Mononuclear cell (primary cell): ENCODE data around the gene CALCA. TPM values are rescaled to one million over a fixed set of nuclear protein-coding genes. Genes with fewer than 3 reads are reported as not detected.
"Not testable (repeated sequence)": the region's sequence is repeated elsewhere in the genome, so short reads cannot be mapped to it uniquely, and the experiment has no call there.

Experiments used
- H3K27me3 ChIP-seq: 2 replicates; pipeline ENCODE4 v1.6.0; 2011; ENCODE audit warnings: low read length, control low read depth; ENCODE audit not compliant: insufficient read depth
- H3K4me1 ChIP-seq: 2 replicates; pipeline ENCODE4 v1.5.1; 2011; ENCODE audit warnings: mild to moderate bottlenecking, low read length, control low read depth; ENCODE audit not compliant: insufficient read depth
- H3K4me3 ChIP-seq: 2 replicates; pipeline ENCODE4 v1.5.1; 2011; ENCODE audit warnings: mild to moderate bottlenecking, low read length, moderate library complexity
- H3K9me3 ChIP-seq: 2 replicates; pipeline ENCODE4 v1.5.1; 2011; ENCODE audit warnings: low read depth, mild to moderate bottlenecking, control low read depth, low read length
- total RNA-seq: library from RNA; depleted of rRNA; stranded (reverse); fragments of >200 nt; gene quantifications from one replicate; pipeline ENCODE4 v1.2.3, GENCODE V29; 2012

The CALCA gene
- total RNA-seq = not detected

GRCh38 chr11:14971865-14972580 lies at the start of gene CALCA:
Gene CALCA, minus strand, starts transcription at chr11:14972351. Its CDS starts 1,159 bp downstream, at chr11:14971192.
- H3K4me3 ChIP-seq = no peak within 1 kb of the TSS
- H3K27me3 ChIP-seq = peaks cover 83% of the 10 kb centered on the region
- H3K4me1 ChIP-seq = peaks cover 26% of the 10 kb centered on the region
- no peaks in the 10 kb centered on the region for H3K9me3 ChIP-seq

GRCh38 chr11:15016200-15016599 lies 44.0 kb upstream of the CALCA start:
- Histone ChIP-seq H3K9me3 (no peaks in the 10 kb centered on the region), H3K4me3 (no peak overlapping the region), H3K27me3 (peaks cover 7% of the 10 kb centered on the region), H3K4me1 (no peaks in the 10 kb centered on the region)

- H3K27me3 ChIP-seq = peaks cover 12% of the 10 kb centered on the region
- no peaks in the 10 kb centered on the region for H3K9me3 ChIP-seq
- no peaks in the 10 kb centered on the region for H3K4me1 ChIP-seq
- H3K4me3 ChIP-seq = no peak overlapping the region
These were observed 39.7 kb upstream of the CALCA start for GRCh38 chr11:15011776-15012345.

GRCh38 chr11:15010865-15011264 lies 38.7 kb upstream of the CALCA start:
- H3K4me3 ChIP-seq = no peak overlapping the region

GRCh38 chr11:15006139-15006759 lies 34.1 kb upstream of the CALCA start:
- H3K4me3 ChIP-seq = no peak overlapping the region
- H3K4me1 ChIP-seq = no peaks in the 10 kb centered on the region
- no peaks in the 10 kb centered on the region for H3K9me3 ChIP-seq
- peaks cover 20% of the 10 kb centered on the region for H3K27me3 ChIP-seq

More at GRCh38 chr11:15010865-15011264, 38.7 kb upstream of the CALCA start:
- no peaks in the 10 kb centered on the region for H3K4me1 ChIP-seq
- peaks cover 12% of the 10 kb centered on the region for H3K27me3 ChIP-seq
- no peaks in the 10 kb centered on the region for H3K9me3 ChIP-seq

GRCh38 chr11:14988133-14988532 lies 16.0 kb upstream of the CALCA start:
- H3K4me1 ChIP-seq, H3K27me3 ChIP-seq, H3K9me3 ChIP-seq, H3K4me3 ChIP-seq: not testable (repeated sequence)

GRCh38 chr11:14981507-14981906 lies 9.4 kb upstream of the CALCA start:
- Histone ChIP-seq H3K9me3 (no peaks in the 10 kb centered on the region), H3K4me1 (no peaks in the 10 kb centered on the region), H3K27me3 (peaks cover 14% of the 10 kb centered on the region), H3K4me3 (no peak overlapping the region)

GRCh38 chr11:14980854-14981253 lies 8.7 kb upstream of the CALCA start:
- H3K9me3 ChIP-seq = no peaks in the 10 kb centered on the region
- H3K4me3 ChIP-seq = no peak overlapping the region
- no peaks in the 10 kb centered on the region for H3K4me1 ChIP-seq
- H3K27me3 ChIP-seq = peaks cover 20% of the 10 kb centered on the region

GRCh38 chr11:14977101-14977880 lies 5.1 kb upstream of the CALCA start:
- Histone ChIP-seq H3K27me3 (peaks cover 54% of the 10 kb centered on the region), H3K4me1 (peaks cover 26% of the 10 kb centered on the region), H3K9me3 (no peaks in the 10 kb centered on the region), H3K4me3 (no peak overlapping the region)

- no peak overlapping the region for H3K4me3 ChIP-seq
- H3K9me3 ChIP-seq = no peaks in the 10 kb centered on the region
- H3K4me1 ChIP-seq = peaks cover 26% of the 10 kb centered on the region
- H3K27me3 ChIP-seq = peaks cover 71% of the 10 kb centered on the region
These were observed 3.1 kb upstream of the CALCA start for GRCh38 chr11:14975252-14975587.

GRCh38 chr11:14974515-14975251 lies 2.5 kb upstream of the CALCA start:
- peaks cover 76% of the 10 kb centered on the region for H3K27me3 ChIP-seq
- no peak overlapping the region for H3K4me3 ChIP-seq

GRCh38 chr11:14973621-14974514 lies 1.7 kb upstream of the CALCA start:
- H3K9me3 ChIP-seq = no peaks in the 10 kb centered on the region
- H3K27me3 ChIP-seq = peaks cover 84% of the 10 kb centered on the region
- H3K4me3 ChIP-seq = no peak overlapping the region
- peaks cover 26% of the 10 kb centered on the region for H3K4me1 ChIP-seq

More at GRCh38 chr11:14974515-14975251, 2.5 kb upstream of the CALCA start:
- no peaks in the 10 kb centered on the region for H3K9me3 ChIP-seq
- peaks cover 26% of the 10 kb centered on the region for H3K4me1 ChIP-seq

GRCh38 chr11:14972581-14973495 lies 687 bp upstream of the CALCA start:
- Histone ChIP-seq H3K9me3 (no peaks in the 10 kb centered on the region), H3K4me1 (peaks cover 26% of the 10 kb centered on the region), H3K4me3 (no peak overlapping the region), H3K27me3 (peaks cover 88% of the 10 kb centered on the region)
